ENCODE measurements around the gene FREM2. TPM values are rescaled to one million over a fixed set of nuclear protein-coding genes. Genes with fewer than 3 reads are reported as not detected.

The FREM2 gene
- total RNA-seq, 4 donors from 2014 or later: 10.8 to 18.0 (median 12.7) TPM

- no peaks in the 10 kb centered on the region for H3K4me1 ChIP-seq
- WGBS, 2 donors: 50 to 70% methylated on average over 1 of the region's 1 CpG
- no peak for DNase-seq (ENCODE audit: low spot score in 2 of 2)
- no peaks in the 10 kb centered on the region for H3K9me3 ChIP-seq
- no peak for TF ChIP-seq EP300 (IDR thresholded peaks at IDR 0.05)
- TF ChIP-seq POLR2A (IDR thresholded peaks at IDR 0.05): no peak
- no peak for TF ChIP-seq CTCF (IDR thresholded peaks at IDR 0.05)
- no peak overlapping the region for H3K27ac ChIP-seq
- H3K4me3 ChIP-seq: no peak overlapping the region
- H3K36me3 ChIP-seq: no peaks in the 10 kb centered on the region
- H3K27me3 ChIP-seq: no peaks in the 10 kb centered on the region
These were observed 46.3 kb downstream of the FREM2 start for GRCh38 chr13:38733146-38733545.

GRCh38 chr13:38735665-38736440 lies 49.0 kb downstream of the FREM2 start:
- H3K4me1 ChIP-seq: no peaks in the 10 kb centered on the region

GRCh38 chr13:38743466-38743865 lies 56.6 kb downstream of the FREM2 start:
- Histone ChIP-seq H3K27ac (no peak overlapping the region), H3K4me3 (no peak overlapping the region), H3K9me3 (no peaks in the 10 kb centered on the region), H3K27me3 (no peaks in the 10 kb centered on the region), H3K4me1 (no peaks in the 10 kb centered on the region), H3K36me3 (no peaks in the 10 kb centered on the region)
- no peak for DNase-seq (ENCODE audit: low spot score in 2 of 2)
- TF ChIP-seq EP300 (IDR thresholded peaks at IDR 0.05): no peak
- TF ChIP-seq POLR2A (IDR thresholded peaks at IDR 0.05): no peak
- no peak for TF ChIP-seq CTCF (IDR thresholded peaks at IDR 0.05)
- 60 to 62% methylated on average over 4 of the region's 4 CpGs for WGBS, 2 donors

More at GRCh38 chr13:38735665-38736440, 49.0 kb downstream of the FREM2 start:
- no peak for DNase-seq (ENCODE audit: low spot score in 2 of 2)
- TF ChIP-seq CTCF (IDR thresholded peaks at IDR 0.05) (no peak), EP300 (IDR thresholded peaks at IDR 0.05) (no peak), POLR2A (IDR thresholded peaks at IDR 0.05) (no peak)
- no peak overlapping the region for H3K27ac ChIP-seq
- no peak overlapping the region for H3K4me3 ChIP-seq
- no peaks in the 10 kb centered on the region for H3K36me3 ChIP-seq
- WGBS, 2 donors: 83 to 87% methylated on average over 6 of the region's 6 CpGs
- H3K27me3 ChIP-seq: no peaks in the 10 kb centered on the region
- H3K9me3 ChIP-seq: no peaks in the 10 kb centered on the region

- Histone ChIP-seq H3K4me3 (no peak overlapping the region), H3K9me3 (no peaks in the 10 kb centered on the region), H3K27me3 (no peaks in the 10 kb centered on the region), H3K36me3 (no peaks in the 10 kb centered on the region), H3K4me1 (no peaks in the 10 kb centered on the region), H3K27ac (no peak overlapping the region)
- TF ChIP-seq CTCF (IDR thresholded peaks at IDR 0.05) (no peak), POLR2A (IDR thresholded peaks at IDR 0.05) (no peak), EP300 (IDR thresholded peaks at IDR 0.05) (no peak)
- DNase-seq (ENCODE audit: low spot score in 2 of 2): no peak
- 44 to 52% methylated on average over 5 of the region's 5 CpGs for WGBS, 2 donors
These were observed 65.8 kb downstream of the FREM2 start for GRCh38 chr13:38752686-38753085.

- no peak for DNase-seq (ENCODE audit: low spot score in 2 of 2)
- Histone ChIP-seq H3K27me3 (no peaks in the 10 kb centered on the region), H3K4me1 (no peaks in the 10 kb centered on the region), H3K4me3 (no peak overlapping the region), H3K27ac (no peak overlapping the region), H3K9me3 (no peaks in the 10 kb centered on the region), H3K36me3 (no peaks in the 10 kb centered on the region)
- TF ChIP-seq EP300 (IDR thresholded peaks at IDR 0.05) (no peak), CTCF (IDR thresholded peaks at IDR 0.05) (no peak), POLR2A (IDR thresholded peaks at IDR 0.05) (no peak)
- 93 to 94% methylated on average over 2 of the region's 2 CpGs for WGBS, 2 donors
These were observed 67.0 kb downstream of the FREM2 start for GRCh38 chr13:38753878-38754277.
